HCEC 1CT (cell line): ENCODE data around the gene THTPA.
"Not testable (repeated sequence)": the region's sequence is repeated elsewhere in the genome, so short reads cannot be mapped to it uniquely, and the experiment has no call there.

Experiments used
- DNase-seq: peaks from one replicate; pipeline ENCODE4 v3.0.0-alpha.2; 2017

THTPA gene

DNA sequence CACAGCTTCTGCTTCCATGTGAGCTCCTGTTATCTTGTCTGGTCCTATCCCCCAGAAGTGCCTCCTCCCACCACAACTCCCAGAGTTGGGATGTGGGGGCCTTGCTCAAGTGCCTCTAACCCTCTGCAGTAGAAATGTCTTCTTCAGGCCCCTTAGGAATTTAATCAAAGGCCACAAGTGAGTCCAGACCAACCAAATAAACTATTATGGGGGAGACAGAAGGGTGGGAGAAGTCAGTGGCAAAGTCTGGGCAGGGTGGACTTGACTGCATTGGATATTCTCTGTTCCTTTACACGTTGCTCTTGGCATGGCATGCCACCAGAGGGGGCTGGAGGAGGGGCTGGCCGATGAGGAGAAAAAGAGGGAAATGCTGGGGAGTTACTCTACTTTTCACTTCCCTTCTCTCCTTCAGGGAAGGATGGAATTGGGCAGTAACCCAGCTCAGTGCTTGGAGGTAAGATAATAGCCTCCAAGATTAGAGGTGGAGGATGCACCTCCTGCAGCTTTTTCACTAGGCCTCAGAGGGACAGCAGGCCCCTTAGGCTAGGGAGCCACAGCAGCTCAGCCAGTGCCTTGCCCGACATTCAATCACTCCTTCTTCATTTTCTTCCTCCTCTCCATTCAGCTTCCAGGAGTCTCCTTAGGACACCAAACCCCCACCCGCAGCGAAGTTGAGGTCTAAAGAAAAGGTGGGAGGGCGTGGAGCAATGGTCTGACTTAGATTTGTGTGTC is 12.7 kb downstream of the THTPA start:
- DNase-seq = no peak

DNA sequence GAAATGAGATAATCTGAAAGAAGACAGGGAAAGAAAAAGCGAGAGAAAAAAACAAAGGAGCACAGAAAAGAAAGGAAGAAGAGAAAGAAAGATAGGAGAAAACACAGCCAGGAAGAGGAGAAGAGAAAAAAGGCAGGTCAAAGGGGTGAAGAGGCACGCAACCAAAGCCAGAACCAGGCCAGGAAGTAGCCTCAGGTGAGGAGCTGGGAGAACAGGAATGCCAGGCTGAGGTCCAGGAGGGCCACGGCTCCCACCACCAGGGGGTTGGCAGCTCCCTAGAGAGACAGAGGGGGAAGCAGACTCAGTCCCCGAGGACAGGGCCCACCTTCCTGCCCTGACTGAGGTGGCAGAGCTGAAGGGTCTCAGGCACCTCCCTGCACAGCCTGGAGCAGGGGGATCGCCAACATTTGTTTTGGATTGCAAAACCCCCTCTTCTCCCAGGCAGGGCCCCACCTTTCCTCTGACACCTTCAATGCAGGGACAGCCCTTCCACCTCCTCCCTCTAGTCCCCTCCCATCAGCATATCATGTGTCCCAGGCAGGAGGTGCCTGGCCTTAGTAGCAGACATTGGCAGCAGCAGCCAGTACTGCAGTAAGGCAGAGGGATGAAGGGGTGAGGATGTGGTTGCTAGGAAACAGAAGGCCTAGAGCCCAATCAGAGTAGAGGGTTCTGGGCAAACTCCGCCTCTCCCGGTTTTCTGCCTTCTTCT is 13.5 kb downstream of the THTPA start:
- no peak for DNase-seq

DNA sequence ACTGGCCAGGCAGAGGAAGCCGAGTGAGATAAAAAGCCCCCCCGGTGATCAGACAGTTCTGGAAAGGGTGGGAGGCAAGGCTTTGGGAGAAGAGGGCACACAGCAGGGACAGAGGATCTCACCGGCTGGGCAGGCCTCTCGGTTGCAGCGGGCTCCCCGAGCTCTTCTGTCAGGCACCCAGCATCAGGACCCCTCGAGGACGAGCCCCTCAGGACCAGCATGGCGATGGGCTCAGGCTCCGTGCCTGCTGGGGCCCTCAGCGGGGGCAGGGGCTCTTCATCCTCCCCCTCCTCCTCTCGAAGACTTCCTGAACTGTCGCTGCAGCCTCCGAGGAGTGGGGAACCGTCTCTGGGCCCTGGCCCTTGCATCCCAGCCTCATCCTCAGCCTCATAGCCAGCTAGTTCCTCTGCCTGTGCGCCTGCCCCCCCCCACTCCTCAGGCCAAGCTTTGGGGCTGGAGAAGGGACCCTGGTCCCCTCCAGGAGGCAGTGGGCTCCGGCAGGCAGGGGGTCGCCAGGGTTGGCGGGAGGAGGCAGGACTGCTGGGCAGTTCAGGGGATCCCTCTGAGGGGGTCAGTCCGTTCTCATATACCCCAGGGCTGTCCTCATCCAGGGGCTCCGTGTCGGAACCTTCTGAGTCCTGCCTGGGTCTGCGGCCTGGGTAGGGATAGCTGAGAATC is 14.9 kb downstream of the THTPA start:
- DNase-seq = no peak

DNA sequence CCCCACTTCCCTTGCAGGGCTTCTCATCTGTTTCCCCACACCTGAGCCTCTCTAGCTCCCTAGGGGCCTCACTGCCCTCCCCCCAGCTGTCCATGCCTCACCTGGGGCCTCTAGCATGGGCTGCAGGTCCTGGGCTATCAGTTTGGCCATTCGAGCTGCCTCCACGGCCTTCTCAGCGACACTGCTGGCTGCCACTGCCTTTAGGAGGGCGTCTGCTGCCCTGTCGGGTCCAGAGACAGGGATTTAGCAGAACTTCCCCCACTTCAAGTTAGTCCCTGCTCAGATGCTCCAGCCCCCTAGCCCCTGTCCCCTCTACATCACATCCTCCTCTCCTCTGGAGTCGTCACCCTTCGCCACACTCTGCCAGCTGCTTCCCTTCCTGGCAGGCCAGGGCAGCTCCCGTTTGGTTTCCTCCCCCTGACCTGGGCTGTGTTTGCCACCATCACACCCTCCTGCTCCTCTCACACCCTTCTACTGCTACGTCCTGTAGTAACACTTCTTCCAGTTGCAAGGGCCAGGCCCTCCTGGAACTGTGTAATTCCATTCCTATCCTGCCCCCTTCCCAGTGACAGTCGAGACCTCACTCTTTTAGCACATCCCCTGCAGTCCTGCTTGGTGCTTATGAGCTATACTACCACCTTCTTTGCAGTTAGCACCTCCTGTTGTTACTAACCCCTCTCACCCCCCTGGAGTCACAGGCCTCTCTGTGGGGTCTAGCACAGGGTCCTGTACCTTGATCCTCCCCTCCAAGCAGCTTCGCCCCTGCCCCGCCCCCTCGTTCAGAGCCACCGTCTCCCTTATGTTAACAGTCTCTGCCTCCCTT is 15.8 kb downstream of the THTPA start:
- DNase-seq = no peak

DNA sequence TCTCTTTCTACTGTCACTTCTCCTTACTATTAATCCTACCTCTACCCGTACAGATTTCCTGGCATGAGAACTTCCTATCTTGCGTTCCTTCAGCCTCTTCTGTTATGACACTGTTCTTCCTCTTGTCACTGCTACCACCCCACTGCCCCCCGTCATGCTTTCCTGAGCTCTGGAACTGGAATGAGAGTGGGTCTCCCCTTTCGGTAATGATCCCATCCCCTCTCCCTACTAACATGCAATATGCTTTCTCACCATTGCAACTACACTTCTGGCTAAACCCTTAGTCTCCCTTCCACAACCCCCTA is 16.4 kb downstream of the THTPA start:
- DNase-seq = no peak

DNA sequence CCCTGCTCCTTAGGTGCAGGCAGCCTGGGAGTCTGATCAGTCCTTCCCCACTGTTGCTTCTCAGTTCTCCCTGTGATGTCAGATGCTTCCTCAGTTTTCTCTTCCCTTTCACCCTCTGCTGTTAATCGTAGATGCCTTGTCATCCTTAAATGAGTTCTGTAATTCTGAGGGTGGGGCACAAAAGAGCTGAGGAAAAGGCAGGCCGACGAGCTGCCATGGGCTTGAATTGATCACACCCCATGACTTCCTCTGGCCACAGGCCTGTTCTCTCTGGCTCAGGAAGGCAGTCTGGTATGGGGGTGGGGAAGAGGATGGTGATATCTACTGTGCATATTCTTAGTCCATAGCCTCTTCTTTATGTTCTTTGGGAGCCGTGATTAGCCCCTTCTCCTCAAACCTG is 16.8 kb downstream of the THTPA start:
- no peak for DNase-seq

DNA sequence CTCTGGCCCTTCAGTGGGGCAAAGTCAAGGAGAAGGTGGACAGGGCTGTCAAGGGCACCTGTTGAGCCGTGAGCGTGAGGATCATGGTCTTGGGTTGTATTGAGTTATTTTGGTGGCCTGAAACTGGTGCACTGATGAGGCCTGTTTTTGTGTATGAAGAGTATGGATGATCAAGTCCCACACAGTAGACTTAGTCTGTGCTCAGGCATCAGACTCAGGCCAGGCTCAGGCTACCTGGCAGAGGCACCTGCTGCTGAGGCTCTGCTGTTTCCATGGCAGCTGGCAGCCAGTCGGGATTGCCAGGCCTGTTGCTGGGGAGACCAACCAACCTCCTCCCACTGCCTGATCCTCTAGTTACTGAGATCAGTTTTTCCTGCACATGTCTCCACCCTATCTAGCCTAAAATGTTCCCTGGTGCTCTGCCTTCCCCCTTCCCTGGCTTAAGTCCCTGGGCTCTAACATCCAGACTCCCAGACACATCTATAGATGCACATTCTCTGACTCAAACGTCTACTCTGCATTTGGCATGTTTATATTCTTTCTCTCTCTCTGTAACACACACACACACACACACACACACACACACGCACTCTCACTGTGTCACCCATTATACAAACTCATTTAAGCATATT is 17.4 kb downstream of the THTPA start:
- no peak for DNase-seq

DNA sequence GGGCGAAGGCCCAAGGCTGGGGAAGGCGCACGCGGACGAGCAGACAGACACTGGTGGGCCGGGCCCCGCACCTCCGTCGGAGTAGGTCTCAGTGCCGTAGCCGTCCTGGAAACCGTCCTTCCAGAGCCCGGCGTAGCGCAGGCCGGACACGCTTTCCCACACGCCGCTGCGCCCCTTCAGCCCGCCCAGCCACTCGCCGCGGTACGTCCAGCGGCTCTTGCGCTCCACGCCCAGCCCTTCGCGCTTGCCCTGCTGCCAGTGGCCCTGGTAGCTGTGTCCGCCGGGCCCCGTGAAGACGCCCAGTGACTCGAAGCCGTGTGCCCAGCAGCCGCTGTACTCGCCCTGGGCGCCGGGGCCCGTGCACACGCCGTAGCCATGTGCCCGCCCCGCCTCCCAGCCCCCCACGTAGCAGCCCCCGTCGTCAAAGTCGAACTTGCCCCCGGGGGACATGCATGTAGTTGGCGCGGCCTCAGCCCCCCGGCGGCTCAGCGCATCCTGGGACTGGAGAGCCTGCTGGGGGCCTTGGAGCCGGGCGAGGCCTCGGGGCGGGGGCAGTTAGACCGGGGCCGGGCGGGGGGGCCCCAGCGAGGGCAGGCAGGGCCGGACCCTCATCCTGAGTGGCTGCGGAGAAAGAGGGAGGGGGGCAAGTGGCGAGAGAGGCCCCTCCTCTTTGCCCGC is 21.1 kb downstream of the THTPA start:
- no peak for DNase-seq

DNA sequence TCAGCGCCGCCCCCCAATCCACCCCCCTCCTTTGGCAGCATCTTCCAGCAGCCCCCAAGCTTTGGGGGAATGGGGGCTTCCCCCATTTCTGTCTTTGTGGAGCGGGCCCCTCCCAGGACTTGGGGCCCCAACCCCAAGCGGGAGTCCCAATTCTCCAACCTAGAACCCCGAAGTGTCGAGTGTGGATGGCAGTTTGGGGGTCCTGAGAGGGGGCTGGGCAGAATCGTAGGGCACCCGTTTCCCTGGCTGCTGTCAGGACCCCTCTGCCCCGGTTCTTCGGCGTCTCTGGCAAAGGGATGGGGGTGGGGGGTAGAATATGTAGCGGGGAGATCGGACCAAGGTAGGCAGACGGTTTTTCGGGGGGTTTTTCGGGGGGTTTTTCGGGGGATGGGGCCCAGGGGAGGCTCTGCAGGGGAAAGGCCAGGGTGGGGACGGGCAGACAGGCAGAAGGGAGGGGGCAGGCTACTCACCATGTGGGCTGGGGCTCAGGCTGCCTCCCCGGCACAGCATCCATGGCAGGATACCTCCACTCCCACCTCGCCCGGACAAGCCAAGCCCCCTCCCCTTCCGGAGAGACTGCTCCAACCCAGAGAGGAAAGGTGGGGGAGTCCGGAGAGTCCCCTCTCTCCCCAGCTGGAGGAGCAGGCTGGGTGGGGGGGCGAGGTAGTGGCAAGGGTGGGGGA is 21.8 kb downstream of the THTPA start:
- no peak for DNase-seq

DNA sequence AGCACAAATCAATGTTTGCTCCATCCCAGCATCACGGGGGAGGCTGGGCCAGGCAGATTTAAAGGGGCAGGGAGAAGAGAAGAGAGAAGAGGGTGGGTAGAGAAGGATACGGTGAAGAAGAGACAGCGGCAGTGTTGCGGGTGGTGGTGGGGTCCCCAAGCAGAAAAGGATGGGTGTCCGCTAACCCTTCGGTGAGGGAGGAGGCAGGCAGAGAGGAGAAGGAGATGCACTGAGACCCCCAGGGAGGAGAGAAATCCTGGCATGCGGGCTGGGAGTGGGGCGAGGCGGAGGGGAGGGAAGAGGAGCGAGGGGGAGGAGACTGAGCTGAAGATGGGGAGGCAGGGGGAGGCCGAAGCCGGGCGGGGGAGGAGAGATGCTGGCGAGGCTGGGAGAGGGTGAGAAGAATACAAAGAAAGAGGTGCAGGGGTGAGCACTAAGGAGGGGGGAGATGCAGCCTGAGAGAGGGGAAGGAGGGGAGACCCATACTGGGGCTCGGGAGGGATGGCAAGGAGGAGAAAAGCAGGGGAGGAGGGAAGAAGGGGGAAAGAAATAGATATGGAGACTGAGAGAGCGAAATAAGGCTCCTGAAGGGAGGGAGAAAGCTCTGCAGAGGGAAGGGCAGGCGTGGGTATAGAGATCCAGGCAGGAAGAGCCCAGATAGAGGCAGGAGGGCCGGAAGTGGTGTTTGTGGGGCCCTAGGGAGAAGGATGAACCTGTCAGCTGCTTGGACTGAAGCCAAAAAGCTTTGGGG is 22.7 kb downstream of the THTPA start, which contains the start of gene JPH4:
Gene JPH4, minus strand, starts transcription at position 231 of the 751 bp plus-strand sequence. CDS start 1,337 bp downstream, outside the sequence.
- DNase-seq = no peak

DNA sequence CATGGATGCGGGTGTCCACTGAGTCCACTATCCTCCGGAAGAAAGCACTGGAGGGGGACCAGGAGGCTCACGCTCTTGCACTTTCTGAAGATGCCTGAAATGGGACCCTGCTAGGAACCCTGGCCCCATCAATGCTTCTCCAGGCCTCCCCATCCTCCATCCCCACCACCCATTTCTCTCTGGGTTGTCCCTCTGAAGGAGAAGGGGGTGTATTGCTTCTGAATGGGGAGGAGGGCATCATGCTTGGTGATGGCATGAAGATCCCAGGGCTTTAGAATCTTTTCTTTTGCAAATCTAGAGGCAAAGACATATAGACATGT is 23.2 kb downstream of the THTPA start:
- DNase-seq = no peak

DNA sequence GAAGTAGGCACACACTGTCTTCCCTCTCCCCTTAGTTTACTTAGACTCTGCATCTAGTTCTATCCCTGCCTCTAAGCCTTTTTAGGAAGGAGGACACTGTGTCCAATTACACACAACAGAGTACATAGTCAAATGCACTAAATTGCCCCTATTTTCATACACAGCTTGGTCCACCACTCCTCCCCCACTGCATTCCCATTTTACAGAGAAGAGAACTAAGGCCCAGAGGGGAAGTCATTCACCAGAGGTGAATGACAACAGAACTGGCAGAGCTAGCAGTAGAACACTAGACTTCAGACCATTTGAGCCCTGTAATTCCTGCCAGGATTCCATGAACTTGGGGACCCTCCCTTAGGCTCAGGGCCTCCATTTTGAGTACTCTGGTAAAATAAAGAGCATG is 23.7 kb downstream of the THTPA start:
- DNase-seq = no peak

DNA sequence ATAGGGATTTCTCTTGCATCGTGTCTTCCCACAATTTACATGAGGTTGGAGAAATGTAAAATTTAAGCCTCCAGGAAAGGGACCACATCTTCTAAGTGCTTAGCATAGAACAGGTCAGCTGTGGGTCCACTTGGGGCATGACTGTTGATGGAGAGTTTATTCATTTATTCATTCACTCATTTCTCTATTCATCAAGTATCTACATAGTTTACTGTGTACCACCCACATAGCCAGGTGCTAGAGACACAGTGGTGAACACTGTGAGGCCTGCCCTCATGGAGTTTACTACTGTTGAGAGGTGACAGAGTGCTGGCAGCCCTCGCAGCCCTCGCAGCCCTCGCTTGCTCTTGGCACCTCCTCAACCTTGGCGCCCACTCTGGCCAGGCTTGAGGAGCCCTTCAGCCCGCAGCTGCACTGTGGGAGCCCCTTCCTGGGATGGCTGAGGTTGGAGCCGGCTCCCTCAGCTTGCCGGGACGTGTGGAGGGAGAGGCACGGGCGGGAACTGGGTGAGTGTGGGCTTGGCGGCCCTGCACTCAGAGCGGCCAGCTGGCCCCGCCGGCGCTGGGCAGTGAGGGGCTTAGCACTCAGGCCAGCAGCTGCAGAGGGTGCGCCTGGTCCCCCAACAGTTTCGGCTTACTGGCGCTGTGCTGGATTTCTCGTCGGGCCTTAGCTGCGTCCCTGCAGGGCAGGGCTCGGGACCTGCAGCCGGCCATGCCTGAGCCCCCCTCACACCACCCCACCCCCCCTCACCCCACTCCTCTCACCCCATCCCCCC is 24.3 kb downstream of the THTPA start:
- DNase-seq = no peak

DNA sequence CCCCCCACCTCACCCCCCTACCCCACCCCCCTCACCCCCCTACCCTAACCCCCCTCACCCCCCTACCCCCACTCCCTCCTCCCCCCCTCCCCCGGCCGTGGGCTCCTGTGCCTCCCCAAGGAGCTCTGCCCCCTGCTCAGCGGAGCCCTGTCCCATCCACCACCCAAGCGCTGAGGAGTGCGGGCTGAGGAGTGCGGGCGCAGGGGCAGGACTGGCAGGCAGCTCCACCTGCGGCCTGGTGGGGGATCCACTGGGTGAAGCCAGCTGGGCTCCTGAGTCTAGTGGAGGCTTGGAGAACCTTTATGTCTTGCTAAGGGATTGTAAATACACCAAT is 24.8 kb downstream of the THTPA start:
- no peak for DNase-seq

DNA sequence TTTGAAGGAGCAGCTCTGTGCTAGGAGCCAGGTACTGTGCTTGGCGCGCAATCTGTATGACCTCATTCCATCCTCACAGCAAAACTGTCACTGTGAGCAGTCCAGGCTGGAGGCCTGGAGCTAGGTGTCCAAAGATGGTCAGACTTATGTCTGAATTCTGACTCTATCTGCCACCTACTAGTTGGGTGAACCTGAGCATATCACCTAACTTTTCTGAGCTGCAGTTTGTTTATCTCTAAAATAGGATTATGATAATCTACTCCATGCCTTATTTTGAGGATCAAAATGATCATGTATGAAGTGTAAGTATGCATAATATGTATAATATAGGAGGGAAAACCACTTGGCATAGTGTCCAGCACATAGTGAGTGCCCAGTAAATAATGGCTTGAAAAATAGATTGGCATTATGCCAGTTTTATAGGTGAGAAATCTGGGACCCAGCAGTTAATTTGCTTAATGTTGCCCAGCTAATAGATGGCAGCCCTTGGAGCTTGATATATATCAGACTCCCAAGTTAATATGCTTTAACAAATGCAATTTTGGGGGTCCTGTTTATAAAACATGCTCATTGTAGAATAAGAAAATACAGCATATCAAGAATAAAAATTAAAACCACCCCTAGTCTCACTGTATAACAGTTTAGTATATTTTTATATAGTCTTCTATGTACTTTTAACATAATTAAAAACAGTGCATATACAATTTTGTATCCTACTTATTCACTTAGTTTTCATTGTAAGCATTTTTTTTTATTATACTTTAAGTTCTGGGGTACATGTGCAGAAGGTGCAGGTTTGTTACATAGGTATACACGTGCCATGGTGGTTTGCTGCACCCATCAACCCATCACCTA is 27.1 kb downstream of the THTPA start:
- no peak for DNase-seq

DNA sequence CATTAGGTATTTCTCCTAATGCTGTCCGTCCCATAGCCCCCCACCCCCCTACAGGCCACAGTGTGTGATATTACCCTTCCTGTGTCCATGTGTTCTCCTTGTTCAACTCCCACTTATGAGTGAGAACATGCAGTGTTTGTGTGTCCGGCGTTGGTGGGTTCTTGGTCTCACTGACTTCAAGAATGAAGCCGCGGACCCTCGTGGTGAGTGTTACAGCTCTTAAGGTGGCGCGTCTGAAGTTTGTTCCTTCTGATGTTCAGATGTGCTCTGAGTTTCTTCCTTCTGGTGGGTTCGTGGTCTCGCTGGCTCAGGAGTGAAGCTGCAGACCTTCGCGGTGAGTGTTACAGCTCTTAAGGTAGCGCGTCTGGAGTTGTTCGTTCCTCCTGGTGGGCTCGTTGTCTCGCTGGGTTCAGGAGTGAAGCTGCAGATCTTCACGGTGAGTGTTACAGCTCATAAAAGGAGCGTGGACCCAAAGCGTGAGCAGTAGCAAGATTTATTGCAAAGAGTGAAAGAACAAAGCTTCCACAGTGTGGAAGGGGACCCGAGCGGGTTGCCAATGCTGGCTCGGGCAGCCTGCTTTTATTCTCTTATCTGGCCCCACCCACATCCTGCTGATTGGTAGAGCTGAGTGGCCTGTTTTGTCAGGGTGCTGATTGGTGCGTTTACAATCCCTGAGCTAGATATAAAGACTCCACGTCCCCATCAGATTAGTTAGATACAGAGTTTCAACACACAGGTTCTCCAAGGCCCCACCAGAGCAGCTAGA is 27.9 kb downstream of the THTPA start:
- not testable (repeated sequence) for DNase-seq

DNA sequence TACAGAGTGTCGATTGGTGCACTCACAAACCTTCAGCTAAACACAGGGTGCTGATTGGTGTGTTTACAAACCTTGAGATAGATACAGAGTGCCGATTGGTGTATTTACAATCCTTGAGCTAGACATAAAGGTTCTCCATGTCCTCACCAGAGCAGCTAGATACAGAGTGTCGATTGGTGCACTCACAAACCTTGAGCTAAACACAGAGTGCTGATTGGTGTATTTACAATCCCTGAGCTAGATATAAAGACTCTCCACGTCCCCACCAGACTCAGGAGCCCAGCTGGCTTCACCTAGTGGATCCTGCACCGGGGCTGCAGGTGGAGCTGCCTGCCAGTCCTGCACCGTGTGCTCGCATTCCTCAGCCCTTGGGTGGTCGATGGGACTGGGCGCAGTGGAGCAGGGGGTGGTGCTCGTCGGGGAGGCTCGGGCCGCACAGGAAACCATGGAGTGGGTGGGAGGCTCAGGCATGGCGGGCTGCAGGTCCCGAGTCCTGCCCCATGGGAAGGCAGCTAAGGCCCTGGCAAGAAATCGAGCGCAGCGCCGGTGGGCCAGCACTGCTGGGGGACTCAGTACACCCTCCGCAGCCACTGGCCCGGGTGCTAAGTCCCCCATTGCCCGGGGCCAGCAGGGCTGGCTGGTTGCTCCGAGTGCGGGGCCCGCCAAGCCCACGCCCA is 28.6 kb downstream of the THTPA start:
- DNase-seq = not testable (repeated sequence)
